GM12874 (cell line): ENCODE measurements around the gene RIMBP2.

ENCODE experiments used
- TF ChIP-seq, protein P1 (sequence below): IDR thresholded peaks from 2 replicates; pipeline ENCODE4 v1.5.1; 2011; ENCODE audit warnings: low read depth, mild to moderate bottlenecking, control low read depth, low read length, moderate library complexity; ENCODE audit not compliant: insufficient read depth

The RIMBP2 gene

DNA sequence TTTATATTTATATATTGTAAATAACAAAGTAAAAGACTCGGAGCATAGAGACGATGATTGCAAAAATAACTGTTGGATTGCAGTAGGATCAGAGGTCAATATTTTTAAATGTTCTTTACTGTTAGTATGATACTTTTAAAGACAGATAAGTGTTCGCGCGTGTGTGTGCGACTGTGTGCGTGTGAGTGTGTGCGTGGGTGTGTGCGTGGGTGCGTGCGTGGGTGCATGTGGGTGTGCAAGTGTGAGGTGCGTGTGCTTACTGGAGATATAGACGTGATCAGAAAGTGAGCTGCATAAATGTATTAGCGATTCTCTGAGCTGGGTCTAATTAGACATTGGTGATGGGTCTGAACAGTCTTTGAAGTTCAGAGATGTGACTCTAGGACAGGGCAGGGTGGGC lies 142.9 kb downstream of the RIMBP2 start:
- TF ChIP-seq, protein P1, sequence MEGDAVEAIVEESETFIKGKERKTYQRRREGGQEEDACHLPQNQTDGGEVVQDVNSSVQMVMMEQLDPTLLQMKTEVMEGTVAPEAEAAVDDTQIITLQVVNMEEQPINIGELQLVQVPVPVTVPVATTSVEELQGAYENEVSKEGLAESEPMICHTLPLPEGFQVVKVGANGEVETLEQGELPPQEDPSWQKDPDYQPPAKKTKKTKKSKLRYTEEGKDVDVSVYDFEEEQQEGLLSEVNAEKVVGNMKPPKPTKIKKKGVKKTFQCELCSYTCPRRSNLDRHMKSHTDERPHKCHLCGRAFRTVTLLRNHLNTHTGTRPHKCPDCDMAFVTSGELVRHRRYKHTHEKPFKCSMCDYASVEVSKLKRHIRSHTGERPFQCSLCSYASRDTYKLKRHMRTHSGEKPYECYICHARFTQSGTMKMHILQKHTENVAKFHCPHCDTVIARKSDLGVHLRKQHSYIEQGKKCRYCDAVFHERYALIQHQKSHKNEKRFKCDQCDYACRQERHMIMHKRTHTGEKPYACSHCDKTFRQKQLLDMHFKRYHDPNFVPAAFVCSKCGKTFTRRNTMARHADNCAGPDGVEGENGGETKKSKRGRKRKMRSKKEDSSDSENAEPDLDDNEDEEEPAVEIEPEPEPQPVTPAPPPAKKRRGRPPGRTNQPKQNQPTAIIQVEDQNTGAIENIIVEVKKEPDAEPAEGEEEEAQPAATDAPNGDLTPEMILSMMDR = no peak

DNA sequence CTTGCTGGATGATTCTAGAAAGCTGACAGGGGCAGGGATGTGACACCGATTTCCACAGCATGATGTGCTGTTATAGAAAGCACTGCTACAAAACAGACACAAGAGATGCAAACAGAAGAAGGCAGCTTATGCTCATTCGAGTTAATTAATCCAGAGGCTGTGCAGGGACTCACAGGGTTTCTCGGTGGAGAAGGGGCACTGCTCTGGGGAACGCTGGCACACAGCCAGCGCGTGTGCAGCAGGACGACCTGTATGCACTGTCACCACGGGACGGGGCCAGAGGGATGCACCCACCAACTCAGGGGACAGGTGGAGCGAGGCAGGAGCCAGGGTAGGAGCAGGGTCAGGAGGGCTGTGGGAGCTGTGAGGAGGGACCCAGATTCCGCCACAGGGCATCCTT lies 143.5 kb downstream of the RIMBP2 start:
- TF ChIP-seq, protein P1 = no peak

DNA sequence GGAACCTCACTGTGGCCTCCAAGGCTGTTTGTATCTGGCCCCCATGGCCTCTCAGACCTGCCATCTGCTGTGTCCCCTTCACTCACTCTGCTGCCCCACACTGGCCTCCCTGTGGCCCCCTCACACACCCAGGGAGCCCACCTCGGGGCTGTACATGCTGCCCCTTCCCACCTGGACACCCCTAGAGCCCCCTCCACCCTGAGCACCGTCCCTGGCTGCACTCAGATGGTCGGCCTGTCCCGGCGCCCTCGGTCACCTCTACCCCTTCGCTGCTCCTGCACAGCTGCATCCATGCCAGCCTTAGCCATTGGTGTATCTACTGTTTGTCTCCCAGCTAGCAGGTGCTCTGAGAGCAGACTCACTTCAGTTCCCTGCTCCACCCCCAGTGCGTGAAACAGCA lies 144.4 kb downstream of the RIMBP2 start:
- TF ChIP-seq, protein P1 = no peak

DNA sequence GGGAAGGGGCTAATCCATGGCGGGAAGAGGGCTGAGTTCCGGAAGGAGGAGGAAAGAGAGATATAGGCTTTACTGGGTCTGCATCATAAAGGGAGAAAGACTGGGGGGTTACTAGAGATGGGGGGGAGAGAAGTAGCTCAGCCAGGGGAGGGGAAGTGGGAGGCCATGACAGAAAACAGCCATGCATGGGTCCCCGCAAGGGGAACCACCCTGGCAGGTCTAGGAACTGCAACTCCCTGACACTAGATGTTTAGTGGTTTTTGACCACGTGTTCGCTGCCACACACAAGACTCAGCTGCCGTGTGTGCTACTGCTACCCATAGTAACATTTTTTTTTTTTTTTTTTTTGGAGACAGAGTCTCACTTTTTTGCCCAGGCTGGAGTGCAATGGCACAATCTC lies 145.0 kb downstream of the RIMBP2 start:
- TF ChIP-seq, protein P1 = no peak

DNA sequence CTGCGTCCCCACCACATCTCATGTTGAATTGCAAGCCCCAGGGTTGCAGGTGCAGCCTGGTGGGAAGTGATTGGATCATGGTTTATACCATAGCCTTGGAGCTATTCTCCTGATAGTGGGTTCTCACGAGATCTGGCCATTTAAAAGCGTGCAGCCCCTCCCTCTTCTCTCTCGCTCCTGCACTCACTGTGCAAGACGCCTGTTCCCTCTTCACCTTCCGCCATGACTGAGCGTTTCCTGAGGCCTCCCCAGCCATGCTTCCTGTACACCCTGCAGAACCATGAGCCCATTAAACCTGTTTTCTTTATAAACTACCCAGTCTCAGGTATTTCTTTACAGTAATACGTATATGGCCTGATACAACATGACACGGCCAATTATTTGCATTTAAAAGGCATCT lies 146.6 kb downstream of the RIMBP2 start:
- TF ChIP-seq, protein P1 = no peak

DNA sequence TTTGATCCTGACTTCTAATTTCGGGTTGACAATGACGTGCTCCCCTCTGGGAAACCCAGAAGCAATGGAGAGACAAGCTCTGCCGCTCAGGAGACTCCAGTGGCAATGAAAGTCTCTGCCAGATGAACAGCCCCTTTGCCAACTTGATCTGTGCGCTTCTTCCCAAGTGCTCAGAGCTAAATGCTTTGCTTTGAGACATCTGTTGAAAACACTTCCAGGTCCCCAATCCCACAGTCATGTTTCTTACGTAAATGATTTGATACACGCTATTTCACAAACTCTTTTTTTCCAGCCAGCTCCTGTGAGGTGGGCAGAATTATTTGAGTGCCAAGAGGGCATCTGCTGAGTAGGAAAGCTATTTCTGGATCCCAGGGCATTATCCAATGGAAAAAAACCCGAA lies 147.6 kb downstream of the RIMBP2 start:
- TF ChIP-seq, protein P1 = no peak

DNA sequence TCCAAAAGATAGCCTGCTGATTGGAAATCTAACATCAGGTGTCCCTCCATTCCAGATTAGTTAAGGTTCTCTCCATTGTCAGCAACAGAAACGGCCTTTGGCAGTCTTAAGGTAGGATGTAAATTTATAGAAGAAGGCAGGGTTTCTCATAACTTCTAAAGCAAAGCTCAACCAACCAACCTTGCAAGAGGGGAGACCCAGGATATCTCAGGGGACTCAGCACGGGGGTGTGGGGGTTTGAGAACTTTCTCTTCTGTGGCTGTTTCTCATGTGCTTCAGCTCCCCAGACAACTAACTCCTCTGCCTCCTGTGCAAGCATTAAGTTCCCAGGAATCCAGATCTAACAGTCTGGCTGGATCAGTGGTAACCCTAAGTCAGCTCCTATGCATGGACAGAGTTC lies 148.1 kb downstream of the RIMBP2 start:
- TF ChIP-seq, protein P1 = no peak

DNA sequence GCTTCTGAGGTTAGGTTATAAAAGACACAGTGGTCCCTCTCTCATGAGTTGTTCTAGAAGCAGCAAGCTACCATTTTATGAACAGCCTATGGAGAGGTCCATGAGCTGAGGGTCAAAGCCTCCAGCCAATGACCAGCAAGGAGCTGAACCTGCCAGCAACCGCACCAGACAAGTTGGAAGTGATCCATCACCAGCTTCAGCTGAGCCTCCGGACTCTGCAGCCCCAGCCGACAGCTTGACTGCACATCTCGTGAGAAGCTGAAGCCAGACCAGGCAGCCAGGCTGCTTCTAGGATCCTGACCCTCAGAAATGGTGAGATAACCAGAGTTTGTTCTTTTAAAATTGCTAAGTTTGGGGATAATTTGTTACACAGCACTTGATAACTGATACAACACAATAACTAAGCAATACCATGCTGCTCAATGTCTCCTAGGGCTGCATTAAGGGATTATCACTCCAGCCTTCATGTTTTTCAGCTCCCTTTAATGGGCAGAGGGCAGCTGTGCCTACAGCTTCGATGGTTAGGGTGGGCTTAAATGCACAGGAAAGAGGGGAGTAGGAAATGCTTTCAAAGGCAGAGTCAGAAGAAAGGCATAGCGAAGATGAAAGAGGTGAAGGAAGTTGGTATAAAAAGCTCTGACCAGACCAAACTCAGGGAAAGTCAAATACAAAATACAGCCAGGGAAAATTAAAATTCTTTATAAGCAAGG lies 149.5 kb downstream of the RIMBP2 start:
- TF ChIP-seq, protein P1 = no peak
